Tibial nerve (tissue), 4 donors: Measurements from ENCODE around the gene PDHA2. TPM values are rescaled to one million over a fixed set of nuclear protein-coding genes. Genes with fewer than 3 reads are reported as not detected.
"Not testable (repeated sequence)": the region's sequence is repeated elsewhere in the genome, so short reads cannot be mapped to it uniquely, and the experiment has no call there.

Experiments
- DNase-seq, 2 donors: peaks; one replicate each; pipeline ENCODE4 v3.0.0-alpha.2; 2019; ENCODE audit warnings: low spot score in 2 of 2
- H3K27ac ChIP-seq, 4 donors: fragments of 200-600 bp; sonication (generic) in 3 of 4; one replicate each; pipeline ENCODE4 v1.5.1; 2017 to 2019; ENCODE audit warnings: mild to moderate bottlenecking in 1 of 4
- H3K27me3 ChIP-seq, 2 donors: fragments of 200-600 bp; sonication (generic) in 1 of 2; one replicate each; pipeline versions ENCODE4 v1.5.1 to v1.6.0; 2017 to 2019
- H3K36me3 ChIP-seq, 3 donors: fragments of 200-600 bp; sonication (generic); one replicate each; pipeline ENCODE4 v1.5.1; 2018 to 2019
- H3K4me1 ChIP-seq, 4 donors: fragments of 200-600 bp; sonication (generic) in 3 of 4; one replicate each; pipeline ENCODE4 v1.5.1; 2017 to 2019
- H3K4me3 ChIP-seq, 4 donors: fragments of 200-600 bp; sonication (generic) in 3 of 4; one replicate each; pipeline ENCODE4 v1.5.1; 2017 to 2019; ENCODE audit warnings: mild to moderate bottlenecking in 1 of 4, moderate library complexity in 1 of 4
- H3K9me3 ChIP-seq, 4 donors: fragments of 200-600 bp; sonication (generic) in 3 of 4; one replicate each; pipeline ENCODE4 v1.5.1; 2017 to 2019
- CTCF ChIP-seq, 5 experiments: fragments of 200-600 bp in 3 of 5; fragments of 450-650 bp in 2 of 5; sonication (generic) in 3 of 5; IDR thresholded peaks; one replicate each; pipeline ENCODE4 v1.5.1; 2016 to 2019; ENCODE audit warnings: antibody characterized with exemption in 5 of 5, mild to moderate bottlenecking in 3 of 5, moderate library complexity in 2 of 5
- EP300 ChIP-seq, 2 donors: sonication (generic); formaldehyde crosslinking; IDR thresholded peaks; one replicate each; pipeline ENCODE4 v1.6.1; 2017; ENCODE audit warnings: antibody characterized with exemption in 2 of 2, mild to moderate bottlenecking in 1 of 2
- POLR2A ChIP-seq, 2 donors: fragments of 450-650 bp; IDR thresholded peaks; one replicate each; pipeline ENCODE4 v1.6.1; 2017; ENCODE audit warnings: antibody characterized with exemption in 2 of 2, mild to moderate bottlenecking in 2 of 2, moderate library complexity in 2 of 2
- WGBS, 2 donors: methylation state at CpG; one replicate each; pipeline ENCODE4 v1.1.5; 2018; 5-methylcytosine and 5-hydroxymethylcytosine counted together
- total RNA-seq, 4 donors: library from RNA; depleted of rRNA; stranded (reverse); fragments of >200 nt; gene quantifications; one replicate each; pipeline ENCODE4 v1.1.0, GENCODE V29; 2016

The PDHA2 gene
- total RNA-seq, 4 donors from 2014 or later: not detected

DNA sequence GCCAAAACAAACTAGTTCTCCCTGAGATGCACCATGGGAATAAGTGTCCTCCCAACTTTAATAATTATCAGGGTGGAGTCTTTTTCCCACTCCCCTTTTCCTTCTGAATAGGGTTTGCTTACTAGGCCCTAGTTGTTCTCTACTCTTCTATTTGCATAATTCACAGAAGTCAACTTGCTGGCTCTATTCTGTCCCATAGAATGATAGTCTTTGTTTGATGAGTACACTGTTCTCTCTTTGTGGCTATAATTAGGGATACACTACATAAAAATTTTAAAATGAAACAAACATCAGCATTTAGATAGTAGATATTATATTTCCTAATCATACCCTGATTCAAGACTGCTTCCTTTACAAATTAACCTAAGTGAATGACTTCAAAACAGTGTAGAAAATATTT is 10.3 kb downstream of the PDHA2 start:
- TF ChIP-seq CTCF (IDR thresholded peaks at IDR 0.05): no peak
- no peak for TF ChIP-seq POLR2A (IDR thresholded peaks at IDR 0.05)
- no peak for TF ChIP-seq EP300 (IDR thresholded peaks at IDR 0.05)
- DNase-seq: no peak
- Histone ChIP-seq H3K36me3 (no peaks in the 10 kb centered on the region), H3K4me1 (no peaks in the 10 kb centered on the region), H3K27me3 (no peaks in the 10 kb centered on the region), H3K4me3 (no peak overlapping the region), H3K27ac (no peak overlapping the region), H3K9me3 (no peaks in the 10 kb centered on the region)

GRCh38 chr4:95857761-95858160 is 17.9 kb downstream of the PDHA2 start:
- no peak for DNase-seq
- H3K4me1 ChIP-seq: no peaks in the 10 kb centered on the region
- WGBS, 2 donors: 54 to 58% methylated on average over 1 of the region's 1 CpG

GRCh38 chr4:95867919-95868318 is 28.0 kb downstream of the PDHA2 start:
- Histone ChIP-seq H3K36me3 (no peaks in the 10 kb centered on the region), H3K27ac (no peak overlapping the region), H3K4me1 (no peaks in the 10 kb centered on the region), H3K4me3 (no peak overlapping the region), H3K9me3 (peaks cover 0 to 30% (median 11%) of the 10 kb centered on the region in 4 donors), H3K27me3 (no peaks in the 10 kb centered on the region)
- no peak for DNase-seq
- no peak for TF ChIP-seq POLR2A (IDR thresholded peaks at IDR 0.05)
- no peak for TF ChIP-seq CTCF (IDR thresholded peaks at IDR 0.05)
- TF ChIP-seq EP300 (IDR thresholded peaks at IDR 0.05): no peak

More at GRCh38 chr4:95857761-95858160, 17.9 kb downstream of the PDHA2 start:
- TF ChIP-seq POLR2A (IDR thresholded peaks at IDR 0.05) (no peak), CTCF (IDR thresholded peaks at IDR 0.05) (no peak)
- H3K36me3 ChIP-seq: no peaks in the 10 kb centered on the region
- no peaks in the 10 kb centered on the region for H3K9me3 ChIP-seq
- H3K4me3 ChIP-seq: no peak overlapping the region
- H3K27me3 ChIP-seq: no peaks in the 10 kb centered on the region
- H3K27ac ChIP-seq: no peak overlapping the region

- H3K27ac ChIP-seq, H3K4me1 ChIP-seq, H3K27me3 ChIP-seq, H3K4me3 ChIP-seq, H3K36me3 ChIP-seq, DNase-seq: not testable (repeated sequence)
- WGBS, 2 donors: 97 to 98% methylated on average over 1 of the region's 1 CpG
- H3K9me3 ChIP-seq: peaks cover 0 to 30% (median 11%) of the 10 kb centered on the region in 4 donors
Observed at GRCh38 chr4:95869414-95869813, 29.5 kb downstream of the PDHA2 start.

DNA sequence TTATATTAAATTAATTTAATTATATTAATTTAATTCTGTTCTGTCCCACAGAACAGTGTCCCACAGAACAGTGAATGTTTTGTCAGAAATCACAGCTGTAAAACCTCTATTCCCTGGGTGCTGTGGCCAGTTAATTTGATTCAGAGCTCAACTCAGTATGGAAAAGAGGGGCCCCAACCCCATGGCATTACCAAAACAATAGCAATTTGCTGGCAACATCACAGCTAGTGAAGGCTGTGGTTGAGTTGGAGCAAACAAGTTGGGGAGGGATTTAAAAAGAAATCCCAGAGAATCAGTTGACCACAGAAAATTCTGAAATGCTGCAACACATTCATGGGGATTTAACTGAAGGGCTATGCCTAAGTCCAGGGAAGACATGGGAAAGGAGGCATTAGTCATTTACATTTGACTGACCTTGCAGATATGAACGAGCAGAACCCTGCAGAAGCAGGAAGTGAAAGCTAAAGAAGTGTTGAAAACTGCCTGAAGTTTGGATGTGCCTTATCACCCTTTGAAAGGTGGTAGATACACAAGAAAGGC is 30.1 kb downstream of the PDHA2 start:
- H3K27ac ChIP-seq: no peak overlapping the region
- H3K4me1 ChIP-seq: no peaks in the 10 kb centered on the region
- no peak for DNase-seq
- no peaks in the 10 kb centered on the region for H3K36me3 ChIP-seq
- no peaks in the 10 kb centered on the region for H3K27me3 ChIP-seq
- no peak overlapping the region for H3K4me3 ChIP-seq
- H3K9me3 ChIP-seq: peaks cover 0 to 30% (median 11%) of the 10 kb centered on the region in 4 donors
- TF ChIP-seq POLR2A (IDR thresholded peaks at IDR 0.05) (no peak), CTCF (IDR thresholded peaks at IDR 0.05) (no peak), EP300 (IDR thresholded peaks at IDR 0.05) (no peak)
- 39 to 62% methylated on average over 1 of the region's 1 CpG for WGBS, 2 donors

DNA sequence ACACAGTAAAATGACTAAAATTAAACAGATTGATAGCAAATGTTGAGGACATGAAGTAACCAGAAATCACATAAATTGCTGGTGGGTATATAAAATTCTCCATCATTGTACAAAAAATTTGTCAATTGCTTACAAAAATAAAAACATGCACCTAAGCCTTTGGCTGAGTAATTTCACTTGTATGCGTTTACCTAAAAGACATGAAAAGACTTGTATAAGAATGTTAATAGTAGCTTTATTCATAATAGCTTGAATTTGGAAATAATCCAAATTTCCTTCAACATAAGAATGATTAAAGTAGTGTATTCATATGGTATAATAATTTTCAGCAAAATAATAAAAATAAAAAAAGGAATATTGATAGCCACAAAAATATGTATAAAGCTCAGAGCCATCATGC is 37.7 kb downstream of the PDHA2 start:
- no peak for DNase-seq

More for the DNA sequence above, 37.7 kb downstream of the PDHA2 start:
- H3K27ac ChIP-seq: no peak overlapping the region
- H3K4me1 ChIP-seq: no peaks in the 10 kb centered on the region
- H3K36me3 ChIP-seq: no peaks in the 10 kb centered on the region
- peaks cover 0 to under 1% (median 0%) of the 10 kb centered on the region in 4 donors for H3K9me3 ChIP-seq
- TF ChIP-seq POLR2A (IDR thresholded peaks at IDR 0.05) (no peak), CTCF (IDR thresholded peaks at IDR 0.05) (no peak), EP300 (IDR thresholded peaks at IDR 0.05) (no peak)
- 85 to 90% methylated on average over 1 of the region's 1 CpG for WGBS, 2 donors
- no peak overlapping the region for H3K4me3 ChIP-seq
- H3K27me3 ChIP-seq: no peaks in the 10 kb centered on the region
